Thyroid gland (tissue), 4 donors: Measurements from ENCODE around the gene RHBDD2.

Experiments used
- CTCF ChIP-seq, 6 experiments: fragments of 200-600 bp in 3 of 6; fragments of 450-650 bp in 3 of 6; sonication (generic) in 3 of 6; IDR thresholded peaks; one replicate each; pipeline ENCODE4 v1.5.1; 2016 to 2019; ENCODE audit warnings: antibody characterized with exemption in 6 of 6, mild to moderate bottlenecking in 2 of 6, inconsistent platforms in 1 of 6, moderate library complexity in 1 of 6
- POLR2A ChIP-seq, 2 donors: fragments of 450-650 bp; IDR thresholded peaks; one replicate each; pipeline ENCODE4 v1.6.1; 2017; ENCODE audit warnings: antibody characterized with exemption in 2 of 2, mild to moderate bottlenecking in 2 of 2, moderate library complexity in 1 of 2

GRCh38 chr7:75922966-75923603, 44.3 kb downstream of the RHBDD2 start:
- TF ChIP-seq CTCF (IDR thresholded peaks at IDR 0.05): no peak
- no peak for TF ChIP-seq POLR2A (IDR thresholded peaks at IDR 0.05)
